Stimulated activated CD4-positive, alpha-beta T cell treated with anti-CD3 and anti-CD28 coated beads, TNF-alpha, amount 100 ng/mL, for 48 hours (primary cell): ENCODE results near the gene NAV2.
"Not testable (repeated sequence)": the region's sequence is repeated elsewhere in the genome, so short reads cannot be mapped to it uniquely, and the experiment has no call there.

Experiments used
- DNase-seq, 3 donors: peaks; one replicate each; pipeline ENCODE4 v3.0.0-alpha.2; 2020; ENCODE audit warnings: low read depth in 3 of 3

The NAV2 gene

GRCh38 chr11:19895037-19895436 is 182.4 kb downstream of the NAV2 start:
- DNase-seq = not testable (repeated sequence)

- no peak for DNase-seq
Observed at GRCh38 chr11:19895776-19896175, 183.1 kb downstream of the NAV2 start.

DNA sequence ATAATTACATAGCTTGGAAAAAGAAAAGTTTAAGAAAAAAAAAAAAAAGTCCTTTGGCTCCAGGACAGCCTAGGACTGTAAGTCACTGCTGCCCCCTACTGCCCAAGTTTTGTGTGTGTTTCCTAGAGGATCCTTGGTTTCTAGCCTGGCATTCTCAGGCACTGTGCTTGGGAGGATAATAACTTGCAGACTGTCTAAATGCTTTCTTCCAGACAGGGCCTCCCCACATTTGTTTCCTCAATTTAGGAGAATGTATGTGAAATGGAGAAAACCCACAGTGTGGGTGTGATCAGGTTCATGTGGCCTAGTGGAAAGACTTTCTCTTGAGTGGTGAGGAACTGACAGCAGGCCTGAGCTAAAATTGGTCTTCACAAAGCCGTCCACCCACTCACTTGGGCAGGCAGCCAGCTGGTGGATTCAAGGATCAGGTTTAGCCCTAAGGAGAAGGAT is 191.0 kb downstream of the NAV2 start:
- DNase-seq = peak; percentile 19 to 45 (median 37)

- no peak for DNase-seq
Observed at GRCh38 chr11:19905280-19905853, 192.7 kb downstream of the NAV2 start.

DNA sequence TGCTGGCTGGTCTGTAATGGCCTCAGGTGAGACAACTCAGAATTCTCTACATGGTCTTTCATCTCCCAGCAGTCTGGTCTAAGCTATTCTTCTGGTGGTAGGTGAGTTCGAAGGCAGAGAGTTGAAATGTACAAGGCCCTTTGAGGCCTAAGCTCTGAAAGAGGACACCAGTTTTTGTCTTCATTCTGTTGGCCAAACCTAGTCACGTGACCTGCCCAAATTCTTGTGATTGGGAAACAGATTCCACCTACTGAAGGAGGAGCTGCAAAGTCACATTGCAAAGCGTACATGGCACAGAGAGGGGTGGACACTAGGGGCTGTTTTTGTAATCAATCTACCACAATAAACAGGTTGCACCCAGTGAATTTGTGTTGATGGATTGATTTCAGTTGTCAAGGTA is 193.5 kb downstream of the NAV2 start:
- DNase-seq = no peak

DNA sequence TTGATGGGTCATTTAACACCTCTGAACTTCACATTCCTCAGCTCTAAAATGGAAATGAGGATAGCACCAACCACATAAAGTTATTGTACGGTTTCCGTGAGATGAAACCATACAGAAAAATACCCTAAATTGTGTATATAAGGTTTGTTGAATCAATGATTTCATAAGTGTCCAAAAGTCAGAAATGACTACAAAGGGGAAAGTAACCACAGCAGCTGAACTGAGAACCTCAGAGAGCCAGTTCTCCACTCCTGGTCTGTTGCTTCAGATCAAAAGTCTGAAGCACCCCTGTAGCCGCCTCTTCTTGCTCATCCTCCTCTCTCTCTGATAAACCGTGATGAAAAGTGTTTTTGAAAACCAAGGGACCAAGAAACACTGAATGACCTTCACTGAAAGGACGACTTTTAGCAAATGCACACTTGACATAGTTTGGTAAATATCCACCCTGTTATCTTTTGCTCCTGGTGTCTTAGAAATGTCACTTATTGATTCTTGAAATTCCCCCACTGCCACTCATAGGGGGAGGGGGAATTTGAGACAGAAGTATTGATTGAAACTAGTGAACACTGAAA is 194.5 kb downstream of the NAV2 start:
- DNase-seq = no peak

DNA sequence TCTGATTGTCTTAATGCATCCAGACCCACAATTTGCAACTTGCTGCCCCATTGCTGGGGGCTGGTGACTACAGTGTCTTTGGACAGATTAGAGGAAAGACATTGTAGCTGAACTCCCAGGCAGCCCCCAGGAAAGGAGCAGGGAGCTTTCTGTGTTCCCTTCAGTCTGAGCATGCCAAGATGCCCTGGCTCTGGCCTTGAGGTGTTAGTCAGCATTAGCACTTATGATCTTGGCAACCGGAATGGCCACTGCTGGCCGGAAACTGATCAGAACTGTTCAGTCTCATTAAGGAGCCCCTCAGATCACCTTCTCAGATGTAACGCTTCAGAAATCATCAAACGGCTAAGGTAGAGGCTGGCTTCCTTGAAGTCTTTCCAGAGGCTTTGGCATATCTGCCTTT is 195.2 kb downstream of the NAV2 start:
- no peak for DNase-seq

GRCh38 chr11:19910931-19911330 is 198.3 kb downstream of the NAV2 start:
- no peak for DNase-seq

DNA sequence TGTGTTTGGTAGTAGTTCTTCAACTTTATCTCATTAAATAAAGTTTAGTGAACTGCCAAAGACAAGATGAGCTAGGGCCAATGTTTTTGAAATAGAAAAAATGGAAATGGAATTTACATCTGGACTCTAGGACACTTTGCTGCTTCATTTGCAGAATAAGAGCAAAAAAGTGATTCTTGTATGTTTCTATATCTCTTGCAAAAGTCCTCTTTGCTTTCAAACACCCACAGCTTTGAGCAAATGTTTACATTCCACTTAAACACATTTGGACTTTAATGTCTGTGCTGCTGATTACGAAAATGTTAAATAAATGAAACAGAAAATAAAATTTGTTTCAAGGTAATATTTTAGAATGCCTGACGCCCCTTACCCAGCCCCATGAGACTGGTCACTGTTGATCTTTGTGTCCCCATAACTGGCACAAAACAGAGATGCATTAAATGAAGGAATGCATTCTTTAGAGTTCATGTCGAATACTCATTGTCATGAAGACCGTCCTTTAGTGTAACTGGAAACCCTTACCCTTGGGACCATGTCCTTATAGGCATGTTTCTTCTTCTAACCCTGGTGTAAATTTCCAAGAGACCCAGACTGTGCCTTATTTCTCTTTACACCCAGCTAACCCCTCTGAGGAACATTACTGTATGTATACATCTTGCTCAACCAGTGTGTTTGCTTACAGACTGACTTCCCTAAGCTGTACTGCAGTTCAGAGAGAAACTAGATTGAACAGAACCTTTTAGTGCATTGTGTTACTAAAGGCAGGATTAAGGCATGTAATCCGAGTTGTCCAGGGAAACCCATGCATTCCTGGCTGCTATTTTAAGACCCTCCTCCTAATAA is 199.7 kb downstream of the NAV2 start:
- DNase-seq = no peak

DNA sequence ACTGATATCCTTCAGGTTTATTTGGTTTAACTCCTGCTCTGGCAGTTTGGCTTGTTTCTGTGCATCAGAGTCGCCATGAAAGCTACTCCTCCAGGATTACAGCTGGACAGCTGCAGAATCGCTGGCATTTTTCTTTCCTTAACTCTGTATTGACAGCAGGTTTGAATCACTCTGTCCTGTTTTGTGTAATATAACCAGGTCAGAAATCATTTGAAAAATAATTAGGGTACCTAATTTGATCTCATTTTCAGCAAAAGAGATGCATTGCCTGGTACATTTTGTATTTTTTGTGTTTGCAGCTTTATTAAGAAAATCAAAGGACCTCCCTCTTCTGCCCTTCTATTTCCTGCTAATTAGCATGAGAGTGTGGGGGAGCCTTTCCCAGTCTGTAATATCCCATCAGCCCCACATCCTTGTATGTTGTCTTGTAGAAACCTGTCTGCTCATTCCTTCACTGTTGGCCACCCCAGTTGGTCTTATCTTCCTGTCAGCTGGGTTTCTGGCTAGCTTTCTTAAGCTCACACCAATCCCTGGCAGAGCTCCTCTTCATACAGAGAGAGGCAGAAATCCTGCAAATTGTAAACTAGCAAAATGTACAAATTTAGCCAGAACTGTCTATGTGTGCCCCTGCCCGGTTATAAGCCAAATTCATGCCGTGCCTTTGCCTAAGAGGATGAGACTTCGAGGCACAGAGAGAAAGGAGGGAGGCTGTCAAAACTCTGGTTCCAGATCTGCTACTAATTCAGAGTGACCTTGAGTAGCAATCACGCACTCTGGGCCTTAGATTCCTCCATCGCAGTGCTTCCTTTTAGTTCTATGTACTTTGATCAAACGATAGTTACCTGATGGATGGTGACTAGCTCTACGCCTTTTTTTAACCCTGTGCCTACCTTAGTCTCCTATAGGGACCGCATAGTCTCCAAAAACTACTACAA is 200.6 kb downstream of the NAV2 start:
- no peak for DNase-seq

DNA sequence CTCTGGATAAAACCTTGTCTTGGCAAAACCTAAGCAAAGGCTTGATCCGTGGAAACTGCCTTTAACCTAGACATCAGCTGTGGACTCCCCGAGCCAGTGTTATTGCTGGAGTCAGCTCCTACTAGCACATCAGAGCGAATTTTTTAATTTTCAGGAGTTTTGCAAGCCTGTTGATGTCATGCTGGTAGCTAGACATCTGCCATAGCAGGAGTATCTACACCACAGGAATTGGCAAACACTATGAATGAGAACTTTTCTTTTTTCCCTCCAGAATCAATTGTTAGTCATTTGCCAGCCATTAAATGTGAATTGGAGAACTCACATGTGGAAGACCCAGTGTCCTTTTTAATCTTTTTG is 201.2 kb downstream of the NAV2 start:
- DNase-seq = no peak

DNA sequence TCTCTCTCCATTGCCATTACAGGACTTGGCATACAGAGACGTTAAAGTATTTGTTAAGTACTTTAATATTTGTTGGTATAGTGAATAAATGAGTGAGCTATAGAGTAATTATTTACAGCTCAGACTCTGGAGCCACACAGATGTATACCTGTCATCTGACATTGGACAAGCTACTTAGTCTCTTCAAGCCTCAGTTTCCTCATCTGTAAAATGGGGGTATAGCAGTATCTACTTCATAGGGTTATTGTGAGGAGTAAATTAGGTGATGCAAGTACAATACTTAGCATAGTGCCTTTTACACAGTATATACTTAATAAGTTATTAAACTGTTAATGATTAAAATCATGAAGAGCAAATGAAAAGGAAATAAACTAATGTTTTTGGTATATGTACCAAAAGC is 203.2 kb downstream of the NAV2 start:
- DNase-seq = no peak

DNA sequence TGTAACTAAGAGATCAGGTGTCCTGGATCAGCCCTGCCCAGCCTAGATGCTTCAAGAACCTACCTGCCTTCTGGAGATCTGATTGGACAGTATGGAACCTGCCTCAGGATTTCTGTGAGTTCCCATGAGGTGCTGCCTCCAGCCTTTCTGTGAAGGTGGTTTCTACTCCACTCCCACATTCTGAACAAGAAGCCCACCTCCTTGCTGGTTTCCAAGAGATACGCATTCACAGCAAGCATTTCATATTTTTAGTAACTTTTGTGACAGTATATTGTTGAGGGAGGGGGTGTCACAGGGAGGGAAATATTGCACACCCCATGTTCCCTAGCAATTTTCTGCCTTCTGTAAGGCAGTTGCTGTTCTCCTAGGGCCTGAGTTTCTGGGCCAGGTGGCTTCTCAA is 204.4 kb downstream of the NAV2 start:
- no peak for DNase-seq

- no peak for DNase-seq
Observed at GRCh38 chr11:19918302-19919049, 205.8 kb downstream of the NAV2 start.

DNA sequence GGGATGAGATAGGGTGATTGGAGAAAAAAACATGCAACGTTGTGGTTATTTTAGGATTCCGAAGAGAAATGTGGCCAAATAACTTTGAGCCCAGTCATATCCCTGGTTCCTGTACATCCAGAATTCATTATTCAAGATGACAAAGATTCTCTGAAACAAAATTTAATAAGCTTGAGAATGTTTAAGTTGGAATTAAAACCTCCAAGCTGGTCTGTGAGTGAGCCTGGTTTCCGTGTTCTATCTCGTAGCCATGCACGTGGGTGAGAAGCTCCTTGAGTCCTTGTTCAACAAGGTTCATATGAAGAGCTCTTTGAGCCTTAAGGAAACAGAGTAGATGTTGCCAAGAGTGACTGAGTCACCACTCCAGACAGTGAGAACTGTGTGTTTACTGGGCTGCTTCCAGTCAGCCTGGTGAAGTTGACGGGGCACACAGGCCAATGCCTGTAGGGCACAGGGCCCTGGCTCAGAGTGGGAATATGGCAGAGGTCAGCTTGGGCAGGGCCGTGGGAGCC is 206.5 kb downstream of the NAV2 start:
- no peak for DNase-seq

- DNase-seq = no peak
Observed at GRCh38 chr11:19920982-19921381, 208.3 kb downstream of the NAV2 start.

DNA sequence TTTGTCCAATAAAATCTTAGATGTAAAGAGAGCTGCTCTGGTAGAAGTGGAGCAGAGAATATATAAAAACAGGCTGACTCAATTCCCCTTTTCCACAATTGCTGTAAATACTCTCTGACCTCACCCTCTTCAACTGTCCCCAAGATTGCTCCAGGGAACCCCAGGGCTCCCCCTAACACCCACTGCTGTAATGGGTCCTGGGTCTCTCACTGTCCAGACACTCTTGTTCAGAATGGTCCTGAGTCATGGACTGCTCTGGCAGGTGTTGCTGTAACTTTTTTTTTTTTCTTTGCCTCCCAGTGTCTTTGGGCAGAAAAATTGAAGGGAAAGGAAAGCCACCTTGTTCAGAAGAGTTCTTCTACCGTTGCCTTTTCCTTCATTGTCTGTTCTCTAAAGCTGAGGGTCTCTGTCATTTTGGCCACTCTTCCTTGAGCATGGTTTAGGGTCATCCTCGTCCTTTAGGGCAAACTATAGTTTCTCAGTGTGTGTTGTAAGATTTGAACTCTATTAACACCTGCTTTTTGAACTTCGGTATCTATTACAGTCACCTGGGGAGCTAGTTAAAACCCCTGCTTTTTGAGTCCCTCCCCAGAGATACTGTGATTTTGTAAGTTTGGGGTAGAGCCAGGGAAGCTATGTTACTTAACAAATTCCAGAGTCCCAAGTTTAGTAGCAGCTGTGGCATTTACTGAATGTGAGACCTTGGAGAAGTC is 209.5 kb downstream of the NAV2 start:
- no peak for DNase-seq

DNA sequence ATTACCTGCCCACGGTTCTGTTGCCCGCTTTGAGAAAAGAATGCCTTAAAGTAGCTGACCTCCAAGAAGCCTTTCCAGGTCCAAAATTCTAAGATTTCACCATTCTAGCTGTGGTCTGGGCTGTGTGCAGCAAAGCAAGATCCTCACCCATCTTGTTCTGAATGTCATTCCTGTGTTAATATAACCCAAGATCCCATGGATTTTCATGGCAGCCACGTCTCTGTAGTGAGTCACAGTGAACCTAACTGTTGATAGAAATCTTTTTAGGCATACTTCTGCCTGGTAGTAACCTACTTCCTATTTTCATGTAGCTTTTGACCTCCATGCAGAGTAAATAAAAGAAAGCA is 210.0 kb downstream of the NAV2 start:
- DNase-seq = no peak

- no peak for DNase-seq
Observed at GRCh38 chr11:19923626-19924025, 211.0 kb downstream of the NAV2 start.

- DNase-seq = no peak
Observed at GRCh38 chr11:19924311-19924710, 211.7 kb downstream of the NAV2 start.

- DNase-seq = no peak
Observed at GRCh38 chr11:19924716-19925115, 212.1 kb downstream of the NAV2 start.
